RKO (cell line): ENCODE results near the gene CCDC74B.
"Not testable (repeated sequence)": the region's sequence is repeated elsewhere in the genome, so short reads cannot be mapped to it uniquely, and the experiment has no call there.

Source experiments
- DNase-seq: peaks from one replicate; pipeline ENCODE4 v3.0.0-alpha.2; 2016; ENCODE audit warnings: low spot score

CCDC74B gene

GRCh38 chr2:130145006-130145414 lies at the start of gene CCDC74B:
TSS of gene CCDC74B (minus strand) at chr2:130145112. CDS start at chr2:130144996, 116 bp downstream.
- peak; percentile 39 for DNase-seq

- not testable (repeated sequence) for DNase-seq
Measured at GRCh38 chr2:130193824-130194223, 48.9 kb upstream of the CCDC74B start.

GRCh38 chr2:130192451-130192850 lies 47.5 kb upstream of the CCDC74B start:
- not testable (repeated sequence) for DNase-seq

- DNase-seq = not testable (repeated sequence)
Measured at GRCh38 chr2:130191319-130191718, 46.4 kb upstream of the CCDC74B start.

GRCh38 chr2:130190237-130190636 lies 45.3 kb upstream of the CCDC74B start:
- no peak for DNase-seq

GRCh38 chr2:130188958-130189357 lies 44.0 kb upstream of the CCDC74B start:
- DNase-seq = not testable (repeated sequence)

- DNase-seq = not testable (repeated sequence)
Measured at GRCh38 chr2:130187859-130188792, 43.2 kb upstream of the CCDC74B start.

- DNase-seq = no peak
Measured at GRCh38 chr2:130187268-130187667, 42.4 kb upstream of the CCDC74B start.

- no peak for DNase-seq
Measured at GRCh38 chr2:130186391-130186790, 41.5 kb upstream of the CCDC74B start.

GRCh38 chr2:130185896-130186295 lies 41.0 kb upstream of the CCDC74B start:
- DNase-seq = no peak

- DNase-seq = no peak
Measured at GRCh38 chr2:130185436-130185835, 40.5 kb upstream of the CCDC74B start.

- no peak for DNase-seq
Measured at GRCh38 chr2:130183512-130184373, 38.8 kb upstream of the CCDC74B start.

- DNase-seq = peak; percentile 52
Measured at GRCh38 chr2:130182826-130183511, 38.1 kb upstream of the CCDC74B start.

- peak; percentile 87 for DNase-seq
Measured at GRCh38 chr2:130181880-130182682, 37.2 kb upstream of the CCDC74B start, which contains the start of gene MZT2B. TSS of gene MZT2B (plus strand) at chr2:130182262. CDS start at chr2:130182283, 21 bp downstream.

- DNase-seq = peak; percentile 93
Measured at GRCh38 chr2:130181325-130181879, 36.5 kb upstream of the CCDC74B start, which contains the start of gene SMPD4. TSS of gene SMPD4 (minus strand) at chr2:130181602. CDS start at chr2:130176592, 5,010 bp downstream.

GRCh38 chr2:130180404-130181324 lies 35.8 kb upstream of the CCDC74B start:
- peak; percentile 66 for DNase-seq

- not testable (repeated sequence) for DNase-seq
Measured at GRCh38 chr2:130174866-130175265, 30.0 kb upstream of the CCDC74B start.

- no peak for DNase-seq
Measured at GRCh38 chr2:130169896-130170295, 25.0 kb upstream of the CCDC74B start.

GRCh38 chr2:130169163-130169562 lies 24.3 kb upstream of the CCDC74B start:
- not testable (repeated sequence) for DNase-seq
